Epithelial cell of esophagus (primary cell): ENCODE measurements around the gene SPEM3.

Experiments
- DNase-seq: peaks from one replicate; pipeline ENCODE4 v3.0.0; 2010; ENCODE audit warnings: low read depth
- H3K4me3 ChIP-seq: 2 replicates; pipeline ENCODE4 v1.5.1; 2011; ENCODE audit warnings: mild to moderate bottlenecking, low read length, control low read depth
- TF ChIP-seq, protein P1 (sequence below): IDR thresholded peaks from 2 replicates; pipeline ENCODE4 v1.5.1; 2011; ENCODE audit warnings: low read depth, mild to moderate bottlenecking, low read length, control low read depth, inconsistent platforms; ENCODE audit not compliant: insufficient read depth; ENCODE audit errors: missing control alignments

Gene SPEM3

DNA sequence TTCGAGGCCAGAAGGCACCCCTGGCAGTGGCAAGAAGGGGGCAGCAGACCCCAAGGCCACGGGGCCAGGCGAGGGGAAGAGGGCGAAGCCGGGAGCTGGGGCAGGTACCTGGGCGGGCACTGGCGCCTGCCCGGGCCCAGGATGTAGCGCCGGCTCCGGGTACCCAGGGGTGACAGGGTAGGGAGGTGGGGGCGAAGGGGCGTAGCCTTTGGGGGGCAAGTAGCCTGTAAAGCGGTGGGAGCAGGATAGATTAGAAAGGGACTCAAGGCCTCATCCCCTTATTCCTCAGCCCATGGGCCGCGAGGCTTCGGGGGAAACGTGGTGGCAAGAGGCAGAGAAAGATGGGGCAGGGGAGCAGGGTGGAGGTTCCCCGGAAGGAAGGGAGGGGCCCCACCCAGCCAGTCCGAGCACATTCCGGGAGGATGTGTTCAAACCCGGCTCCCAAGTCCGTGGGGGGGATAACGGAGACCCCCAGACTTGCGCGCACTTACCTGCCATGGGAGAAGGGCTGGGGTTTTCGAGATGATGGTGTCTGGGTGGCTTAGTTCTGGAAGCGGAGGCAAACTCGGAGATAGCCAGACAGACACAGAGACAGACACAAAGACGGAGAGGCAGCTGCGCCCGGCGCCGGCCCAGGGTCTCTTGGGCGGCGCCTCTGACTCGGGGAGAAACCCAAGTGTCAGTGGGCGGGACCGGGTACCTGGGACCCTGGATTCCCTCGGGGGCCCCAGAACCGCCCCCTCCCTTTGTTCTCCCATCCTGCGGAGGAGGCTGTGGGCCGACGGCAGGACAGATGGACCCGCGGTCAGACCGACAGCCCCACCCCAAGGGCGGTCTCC, 34.8 kb upstream of the SPEM3 start:
- TF ChIP-seq, protein P1, sequence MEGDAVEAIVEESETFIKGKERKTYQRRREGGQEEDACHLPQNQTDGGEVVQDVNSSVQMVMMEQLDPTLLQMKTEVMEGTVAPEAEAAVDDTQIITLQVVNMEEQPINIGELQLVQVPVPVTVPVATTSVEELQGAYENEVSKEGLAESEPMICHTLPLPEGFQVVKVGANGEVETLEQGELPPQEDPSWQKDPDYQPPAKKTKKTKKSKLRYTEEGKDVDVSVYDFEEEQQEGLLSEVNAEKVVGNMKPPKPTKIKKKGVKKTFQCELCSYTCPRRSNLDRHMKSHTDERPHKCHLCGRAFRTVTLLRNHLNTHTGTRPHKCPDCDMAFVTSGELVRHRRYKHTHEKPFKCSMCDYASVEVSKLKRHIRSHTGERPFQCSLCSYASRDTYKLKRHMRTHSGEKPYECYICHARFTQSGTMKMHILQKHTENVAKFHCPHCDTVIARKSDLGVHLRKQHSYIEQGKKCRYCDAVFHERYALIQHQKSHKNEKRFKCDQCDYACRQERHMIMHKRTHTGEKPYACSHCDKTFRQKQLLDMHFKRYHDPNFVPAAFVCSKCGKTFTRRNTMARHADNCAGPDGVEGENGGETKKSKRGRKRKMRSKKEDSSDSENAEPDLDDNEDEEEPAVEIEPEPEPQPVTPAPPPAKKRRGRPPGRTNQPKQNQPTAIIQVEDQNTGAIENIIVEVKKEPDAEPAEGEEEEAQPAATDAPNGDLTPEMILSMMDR, result no peak
- DNase-seq, result peak; percentile 60
- peak overlapping the region; percentile 83 for H3K4me3 ChIP-seq

DNA sequence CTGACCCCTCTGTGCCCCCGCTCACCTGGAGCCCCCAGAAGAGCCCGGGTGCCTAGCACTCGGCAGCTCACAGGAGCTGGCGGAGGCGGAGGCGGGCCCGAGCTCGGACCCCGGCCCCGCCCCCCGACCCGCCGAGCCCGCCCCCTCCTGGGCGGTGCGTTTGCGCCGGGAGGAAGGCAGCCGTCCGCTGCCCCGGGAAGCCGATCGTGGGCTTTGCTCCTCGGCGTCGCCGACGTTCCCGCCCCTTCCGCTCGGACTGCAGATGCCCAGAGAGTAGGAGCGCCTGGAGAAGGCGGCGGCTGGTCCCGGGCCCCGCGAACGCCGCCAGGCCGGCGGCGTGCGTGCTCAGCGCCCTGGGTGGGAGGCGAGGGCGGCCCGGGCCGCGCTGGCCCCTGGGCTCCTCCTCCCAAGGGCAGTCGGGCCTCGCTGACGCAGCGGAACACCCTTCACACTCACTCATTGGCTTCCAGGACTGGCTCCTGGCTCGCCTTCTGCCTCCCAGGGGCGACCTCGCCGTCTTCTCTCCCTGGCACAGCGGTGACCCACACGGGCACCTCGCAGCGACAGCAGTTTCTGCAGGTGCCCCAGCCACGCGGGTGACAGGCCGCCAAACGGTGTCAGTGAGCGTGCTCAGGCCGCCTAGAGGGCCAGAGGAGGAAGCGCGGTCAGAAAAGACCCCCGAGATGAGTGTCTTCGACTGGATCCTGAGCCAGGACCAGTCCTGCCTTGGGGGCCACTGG, 34.0 kb upstream of the SPEM3 start, which contains the start of gene PLSCR3:
Gene PLSCR3 (minus strand): TSS at position 74 of the 740 bp plus-strand sequence. CDS start 415 bp downstream, outside the sequence.
- peak within 1 kb of the TSS; percentile 83 for H3K4me3 ChIP-seq
- TF ChIP-seq, protein P1, result peak; percentile 31
- peak; percentile 86 for DNase-seq

DNA sequence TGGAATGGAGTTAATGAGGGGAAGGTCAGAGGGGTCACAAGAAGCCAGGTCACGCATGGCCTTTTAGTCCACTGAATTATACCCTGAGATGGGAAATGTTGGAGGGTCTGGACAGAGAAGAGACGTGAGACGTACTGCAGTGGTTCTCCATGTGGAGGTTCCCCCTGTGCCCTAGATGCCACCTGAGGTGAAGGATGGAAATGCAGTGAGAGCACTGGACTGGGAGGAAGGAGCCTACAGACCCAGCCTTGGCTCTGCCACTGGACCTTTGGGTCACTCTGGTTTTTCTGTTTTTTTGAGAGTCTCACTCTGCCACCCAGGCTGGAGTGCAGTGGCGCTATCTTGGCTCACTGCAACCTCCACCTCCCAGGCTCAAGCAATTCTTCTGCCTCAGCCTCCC, 32.5 kb upstream of the SPEM3 start:
- TF ChIP-seq, protein P1, result peak; percentile 14

DNA sequence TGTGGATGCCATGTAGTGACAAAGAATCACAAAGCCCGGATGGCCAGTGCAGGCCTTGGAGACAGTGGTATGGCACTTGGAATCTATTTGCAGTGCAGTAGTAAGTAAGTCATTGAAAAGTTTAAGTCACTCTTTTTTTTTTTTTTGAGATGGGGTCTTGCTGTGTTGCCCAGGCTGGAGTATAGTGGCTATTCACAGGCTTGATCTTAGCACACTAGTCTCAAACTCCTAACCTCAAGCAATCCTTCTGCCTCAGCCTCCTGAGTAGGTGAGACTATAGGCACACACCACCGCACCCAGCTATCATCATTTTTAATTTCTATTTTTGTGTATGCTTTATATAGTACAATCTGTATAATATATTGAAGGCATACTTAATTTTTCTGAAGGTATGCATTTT, 30.0 kb upstream of the SPEM3 start:
- TF ChIP-seq, protein P1, result no peak
- no peak for DNase-seq

More for the DNA sequence above, 32.5 kb upstream of the SPEM3 start:
- H3K4me3 ChIP-seq, result no peak overlapping the region
- DNase-seq, result no peak

DNA sequence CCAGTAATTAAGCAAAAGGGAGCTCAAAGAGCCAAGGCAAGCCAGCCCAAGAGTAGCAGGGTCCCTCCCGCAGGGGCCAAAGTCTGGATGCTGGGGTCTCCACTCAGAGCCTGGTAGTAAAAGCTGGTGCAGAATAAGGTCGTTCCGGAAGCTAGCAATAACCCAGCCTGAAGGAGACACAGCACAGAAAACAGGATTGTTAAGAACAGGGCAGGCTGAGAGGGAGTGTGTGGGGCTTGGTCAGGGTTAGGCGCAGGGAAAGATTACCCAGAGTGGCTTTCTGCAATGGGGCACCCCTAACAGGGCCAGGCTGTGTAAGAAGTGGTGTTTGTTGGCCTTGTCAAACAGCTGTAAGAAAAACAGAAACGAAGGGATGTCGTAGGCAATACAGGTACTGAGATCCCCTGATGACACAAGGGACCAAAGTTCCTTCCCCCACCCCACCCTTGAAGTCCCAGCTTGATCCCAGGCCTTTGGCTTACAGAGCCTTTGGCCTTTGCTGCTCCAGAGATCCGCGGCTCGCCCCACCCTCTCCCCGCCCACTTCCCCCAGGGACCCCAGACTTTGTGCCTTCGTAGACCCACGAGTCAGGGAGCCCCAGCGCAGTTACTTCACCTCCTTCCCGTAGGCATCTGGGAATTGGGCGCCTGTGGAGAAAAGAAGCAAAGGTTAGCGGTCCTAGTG, 25.5 kb upstream of the SPEM3 start:
- H3K4me3 ChIP-seq, result peak overlapping the region; percentile 76
- TF ChIP-seq, protein P1, result no peak
- DNase-seq, result no peak

More for the DNA sequence above, 30.0 kb upstream of the SPEM3 start:
- no peak overlapping the region for H3K4me3 ChIP-seq

DNA sequence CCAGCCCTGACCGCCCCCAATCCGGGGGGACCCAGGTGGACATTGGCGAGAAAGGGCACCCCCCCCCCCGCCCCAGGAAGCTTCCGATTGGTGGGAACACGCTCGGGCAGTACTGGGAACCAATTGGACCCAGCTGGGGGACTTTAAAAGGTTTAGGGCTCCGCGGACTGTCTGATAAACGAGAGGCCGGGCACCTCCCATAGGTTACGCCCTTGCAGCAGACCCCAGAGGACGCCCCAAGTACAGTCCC, 25.0 kb upstream of the SPEM3 start:
- peak overlapping the region; percentile 76 for H3K4me3 ChIP-seq
- TF ChIP-seq, protein P1, result no peak
- DNase-seq, result no peak
